OCI-LY1 (cell line): ENCODE measurements around the gene SSC4D.

Experiments
- H2AFZ ChIP-seq: fragments of 200-600 bp; sonication (generic), shearing (Covaris generic); 2 replicates; pipeline ENCODE4 v1.6.0; 2014; ENCODE audit warnings: antibody characterized with exemption, mild to moderate bottlenecking, low read length
- H3F3A ChIP-seq: fragments of 200-600 bp; sonication (generic), shearing (Covaris generic); 2 replicates; pipeline ENCODE4 v1.6.0; 2014; ENCODE audit warnings: mild to moderate bottlenecking, antibody characterized with exemption, low read length, moderate library complexity; ENCODE audit not compliant: insufficient read depth
- H3K27ac ChIP-seq: fragments of 200-600 bp; sonication (generic); 2 replicates; pipeline ENCODE4 v1.5.1; 2014; ENCODE audit warnings: low read length, mixed run types, mild to moderate bottlenecking, low read depth; ENCODE audit not compliant: poor library complexity, severe bottlenecking
- H3K27me3 ChIP-seq: fragments of 200-600 bp; sonication (generic); 2 replicates; pipeline ENCODE4 v1.6.0; 2014; ENCODE audit warnings: antibody characterized with exemption, mild to moderate bottlenecking, low read length, moderate library complexity; ENCODE audit not compliant: insufficient read depth
- H3K36me3 ChIP-seq: fragments of 200-600 bp; sonication (generic); 2 replicates; pipeline ENCODE4 v1.6.1; 2014; ENCODE audit warnings: mild to moderate bottlenecking, antibody characterized with exemption, low read length, moderate library complexity, mixed read lengths; ENCODE audit not compliant: insufficient read depth
- H3K4me1 ChIP-seq: fragments of 200-600 bp; sonication (generic); 2 replicates; pipeline ENCODE4 v1.5.1; 2014; ENCODE audit warnings: mild to moderate bottlenecking, low read length, moderate library complexity; ENCODE audit not compliant: insufficient read depth, severe bottlenecking
- H3K4me2 ChIP-seq: fragments of 200-600 bp; sonication (generic), shearing (Covaris generic); 2 replicates; pipeline ENCODE4 v1.6.1; 2014; ENCODE audit warnings: low read length
- H3K4me3 ChIP-seq: fragments of 200-600 bp; sonication (generic); 2 replicates; pipeline ENCODE4 v1.5.1; 2014; ENCODE audit warnings: low read length, low read depth, mild to moderate bottlenecking, mixed read lengths; ENCODE audit not compliant: poor library complexity, severe bottlenecking
- H3K79me2 ChIP-seq: fragments of 200-600 bp; shearing (Covaris generic); 2 replicates; pipeline ENCODE4 v1.6.1; 2016; ENCODE audit warnings: mixed run types, low read length, mixed read lengths; ENCODE audit not compliant: insufficient read depth
- H3K9ac ChIP-seq: fragments of 200-600 bp; sonication (generic), shearing (Covaris generic); 2 replicates; pipeline ENCODE4 v1.6.1; 2014; ENCODE audit warnings: mild to moderate bottlenecking, low read length, mixed read lengths
- H3K9me2 ChIP-seq: fragments of 200-600 bp; sonication (generic), shearing (Covaris generic); 2 replicates; pipeline ENCODE4 v1.6.1; 2014; ENCODE audit warnings: low read depth, mild to moderate bottlenecking, low read length, mixed read lengths
- H3K9me3 ChIP-seq: fragments of 200-600 bp; shearing (Covaris generic); 2 replicates; pipeline ENCODE4 v1.6.1; 2014; ENCODE audit warnings: low read length, mixed read lengths
- H4K20me1 ChIP-seq: fragments of 200-600 bp; sonication (generic), shearing (Covaris generic); 2 replicates; pipeline ENCODE4 v1.6.0; 2016; ENCODE audit warnings: mild to moderate bottlenecking, low read length; ENCODE audit not compliant: insufficient read depth
- EZH2 ChIP-seq: fragments of 200-600 bp; sonication (generic), shearing (Covaris generic); IDR thresholded peaks from 2 replicates; pipeline ENCODE4 v1.8.0; 2017; ENCODE audit warnings: borderline replicate concordance, mixed run types, mild to moderate bottlenecking, antibody characterized with exemption, low read length, moderate library complexity, mixed read lengths
- TF ChIP-seq, protein P1 (sequence below): fragments of 200-600 bp; sonication (generic), shearing (Covaris generic); IDR thresholded peaks from 2 replicates; pipeline ENCODE4 v1.5.1; 2017; ENCODE audit warnings: mild to moderate bottlenecking, antibody characterized with exemption, low read length, moderate library complexity, mixed read lengths

The SSC4D gene

DNA sequence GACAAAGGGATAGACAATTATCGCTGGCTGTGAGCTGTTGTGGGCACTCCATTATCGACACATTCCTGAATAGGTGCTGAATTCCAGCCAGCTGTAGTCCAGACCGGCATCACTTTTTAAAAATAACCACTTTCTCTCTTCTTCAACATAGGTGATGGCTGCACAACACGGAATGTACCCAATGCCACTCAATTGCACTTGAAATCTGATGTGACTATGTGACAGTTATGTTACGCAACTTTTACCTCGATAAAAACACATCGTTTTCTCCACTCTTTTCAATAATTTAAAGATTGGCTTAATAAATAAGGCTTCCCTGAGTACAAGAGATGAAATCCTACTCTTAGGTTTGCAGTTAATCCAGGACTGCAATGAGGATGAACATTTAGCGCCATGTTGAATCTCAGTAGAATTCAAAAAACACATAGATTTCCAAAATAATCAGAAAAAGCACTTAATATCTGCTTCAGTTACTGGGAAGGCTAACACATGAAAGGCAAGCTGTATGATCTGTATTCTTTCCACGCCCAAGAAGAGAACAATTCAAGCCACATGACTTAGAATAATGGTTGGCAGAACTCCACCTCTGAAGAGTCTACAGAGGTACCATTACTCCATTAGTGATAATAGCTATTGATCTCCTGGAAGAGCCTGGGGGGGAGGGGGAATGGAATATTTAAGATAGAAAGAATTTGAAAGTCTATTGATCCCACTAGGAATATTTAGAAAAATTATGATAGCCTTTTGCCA, 54.3 kb downstream of the SSC4D start:
- Histone ChIP-seq H3K27ac (no peak overlapping the region), H3F3A (no peaks in the 10 kb centered on the region), H3K9ac (no peak overlapping the region), H3K9me2 (no peaks in the 10 kb centered on the region), H3K27me3 (no peaks in the 10 kb centered on the region), H3K79me2 (peaks cover 85% of the 10 kb centered on the region), H2AFZ (no peak overlapping the region), H3K4me3 (no peak overlapping the region), H3K9me3 (0 out of 2 replicates have a peak, but pooled peaks cover 3% of the 10 kb centered on the region), H4K20me1 (peaks cover 7% of the 10 kb centered on the region), H3K4me1 (peaks cover 31% of the 10 kb centered on the region), H3K4me2 (peak overlapping the region; percentile 78; the same call in 1 of the 2 replicates), H3K36me3 (peaks cover 78% of the 10 kb centered on the region)
- no peak for TF ChIP-seq EZH2
- TF ChIP-seq, protein P1, sequence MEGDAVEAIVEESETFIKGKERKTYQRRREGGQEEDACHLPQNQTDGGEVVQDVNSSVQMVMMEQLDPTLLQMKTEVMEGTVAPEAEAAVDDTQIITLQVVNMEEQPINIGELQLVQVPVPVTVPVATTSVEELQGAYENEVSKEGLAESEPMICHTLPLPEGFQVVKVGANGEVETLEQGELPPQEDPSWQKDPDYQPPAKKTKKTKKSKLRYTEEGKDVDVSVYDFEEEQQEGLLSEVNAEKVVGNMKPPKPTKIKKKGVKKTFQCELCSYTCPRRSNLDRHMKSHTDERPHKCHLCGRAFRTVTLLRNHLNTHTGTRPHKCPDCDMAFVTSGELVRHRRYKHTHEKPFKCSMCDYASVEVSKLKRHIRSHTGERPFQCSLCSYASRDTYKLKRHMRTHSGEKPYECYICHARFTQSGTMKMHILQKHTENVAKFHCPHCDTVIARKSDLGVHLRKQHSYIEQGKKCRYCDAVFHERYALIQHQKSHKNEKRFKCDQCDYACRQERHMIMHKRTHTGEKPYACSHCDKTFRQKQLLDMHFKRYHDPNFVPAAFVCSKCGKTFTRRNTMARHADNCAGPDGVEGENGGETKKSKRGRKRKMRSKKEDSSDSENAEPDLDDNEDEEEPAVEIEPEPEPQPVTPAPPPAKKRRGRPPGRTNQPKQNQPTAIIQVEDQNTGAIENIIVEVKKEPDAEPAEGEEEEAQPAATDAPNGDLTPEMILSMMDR: no peak

DNA sequence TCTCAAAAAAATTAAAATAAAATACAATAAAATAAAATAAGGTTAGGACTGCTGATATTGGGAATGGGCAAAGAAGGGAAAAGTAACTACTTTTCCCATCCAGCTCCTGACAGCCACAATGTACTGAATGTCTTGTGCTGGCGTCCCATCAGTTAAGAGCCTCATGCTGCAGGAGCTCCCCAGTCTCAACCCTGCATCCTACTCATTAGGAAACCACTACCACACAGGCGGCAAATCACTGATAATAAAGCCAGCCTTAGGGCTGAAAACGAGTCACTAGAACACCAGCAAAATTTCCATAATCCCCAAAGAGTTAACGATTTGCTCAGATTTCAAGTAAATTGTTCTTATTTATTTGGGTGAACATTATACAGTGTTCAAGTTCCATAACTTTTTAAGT, 55.0 kb downstream of the SSC4D start:
- Histone ChIP-seq H3K4me1 (peaks cover 25% of the 10 kb centered on the region), H3F3A (no peaks in the 10 kb centered on the region)

DNA sequence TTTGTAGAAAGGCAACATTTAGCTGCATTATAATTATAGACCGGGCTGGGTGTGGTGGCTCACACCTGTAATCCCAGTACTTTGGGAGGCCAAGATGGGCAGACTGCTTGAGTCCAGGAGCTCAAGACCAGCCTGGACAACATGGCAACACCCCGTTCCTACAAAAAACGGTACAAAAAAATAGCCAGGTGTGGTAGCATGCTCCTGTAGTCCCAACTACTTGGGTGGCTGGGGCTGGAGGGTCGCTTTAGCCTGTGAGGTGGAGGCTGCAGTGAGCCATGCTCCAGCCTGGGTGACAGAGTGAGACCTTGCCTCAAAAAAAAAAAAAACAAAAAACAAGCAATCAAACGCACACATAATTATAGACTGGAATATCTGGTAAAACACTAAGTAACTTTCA, 55.8 kb downstream of the SSC4D start:
- H3F3A ChIP-seq: no peaks in the 10 kb centered on the region
- no peak overlapping the region for H3K4me2 ChIP-seq
- peaks cover 24% of the 10 kb centered on the region for H3K4me1 ChIP-seq
- H3K9ac ChIP-seq: no peak overlapping the region
- H3K27me3 ChIP-seq: no peaks in the 10 kb centered on the region
- H3K9me3 ChIP-seq: 0 out of 2 replicates have a peak, but pooled peaks cover 3% of the 10 kb centered on the region
- H3K79me2 ChIP-seq: peaks cover 97% of the 10 kb centered on the region
- no peak overlapping the region for H2AFZ ChIP-seq
- no peak overlapping the region for H3K27ac ChIP-seq
- H3K36me3 ChIP-seq: peaks cover 91% of the 10 kb centered on the region
- peaks cover 7% of the 10 kb centered on the region for H4K20me1 ChIP-seq
- TF ChIP-seq EZH2: no peak
- TF ChIP-seq, protein P1: no peak
- no peak overlapping the region for H3K4me3 ChIP-seq
- H3K9me2 ChIP-seq: no peaks in the 10 kb centered on the region

More for the DNA sequence above, 55.0 kb downstream of the SSC4D start:
- Histone ChIP-seq H3K27ac (no peak overlapping the region), H2AFZ (no peak overlapping the region), H3K27me3 (no peaks in the 10 kb centered on the region), H3K36me3 (peaks cover 84% of the 10 kb centered on the region), H4K20me1 (peaks cover 7% of the 10 kb centered on the region), H3K9me3 (0 out of 2 replicates have a peak, but pooled peaks cover 3% of the 10 kb centered on the region), H3K79me2 (peaks cover 91% of the 10 kb centered on the region), H3K9me2 (no peaks in the 10 kb centered on the region), H3K9ac (no peak overlapping the region), H3K4me2 (no peak overlapping the region), H3K4me3 (no peak overlapping the region)
- TF ChIP-seq EZH2: no peak
- TF ChIP-seq, protein P1: no peak
